Hepatocyte (in vitro differentiated cells): Measurements from ENCODE around the gene NSMCE1.
"Not testable (repeated sequence)": the region's sequence is repeated elsewhere in the genome, so short reads cannot be mapped to it uniquely, and the experiment has no call there.

Experiments used
- EZH2 ChIP-seq: fragments of 200-600 bp; sonication (generic); IDR thresholded peaks from 2 replicates; pipeline ENCODE4 v1.6.1; 2016; ENCODE audit warnings: antibody characterized with exemption, mild to moderate bottlenecking, borderline replicate concordance
- EZH2phosphoT487 ChIP-seq: fragments of 200-600 bp; sonication (generic); IDR thresholded peaks from one replicate; pipeline ENCODE4 v1.6.1; 2018; ENCODE audit warnings: antibody characterized with exemption, mild to moderate bottlenecking, low read depth, moderate library complexity; ENCODE audit not compliant: unreplicated experiment, severe bottlenecking
- TF ChIP-seq, protein P1 (sequence below): fragments of 200-600 bp; sonication (generic); IDR thresholded peaks from 2 replicates; pipeline ENCODE4 v1.5.1; 2016; ENCODE audit warnings: antibody characterized with exemption, mild to moderate bottlenecking; ENCODE audit not compliant: poor library complexity

DNA sequence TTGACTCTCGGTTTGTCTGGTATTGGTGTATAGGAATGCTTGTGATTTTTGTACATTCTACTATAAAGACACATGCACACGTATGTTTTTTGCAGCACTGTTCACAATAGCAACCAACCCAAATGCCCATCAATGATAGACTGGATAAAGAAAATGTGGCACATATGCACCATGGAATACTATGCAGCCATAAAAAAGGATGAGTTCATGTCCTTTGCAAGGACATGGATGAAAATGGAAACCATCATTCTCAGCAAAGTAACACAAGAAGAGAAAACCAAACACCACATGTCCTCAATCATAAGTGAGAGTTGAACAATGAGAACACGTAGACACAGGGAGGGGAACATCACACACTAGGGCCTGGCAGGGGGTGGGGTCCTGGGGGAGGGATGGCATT is 67.7 kb downstream of the NSMCE1 start:
- TF ChIP-seq, protein P1, sequence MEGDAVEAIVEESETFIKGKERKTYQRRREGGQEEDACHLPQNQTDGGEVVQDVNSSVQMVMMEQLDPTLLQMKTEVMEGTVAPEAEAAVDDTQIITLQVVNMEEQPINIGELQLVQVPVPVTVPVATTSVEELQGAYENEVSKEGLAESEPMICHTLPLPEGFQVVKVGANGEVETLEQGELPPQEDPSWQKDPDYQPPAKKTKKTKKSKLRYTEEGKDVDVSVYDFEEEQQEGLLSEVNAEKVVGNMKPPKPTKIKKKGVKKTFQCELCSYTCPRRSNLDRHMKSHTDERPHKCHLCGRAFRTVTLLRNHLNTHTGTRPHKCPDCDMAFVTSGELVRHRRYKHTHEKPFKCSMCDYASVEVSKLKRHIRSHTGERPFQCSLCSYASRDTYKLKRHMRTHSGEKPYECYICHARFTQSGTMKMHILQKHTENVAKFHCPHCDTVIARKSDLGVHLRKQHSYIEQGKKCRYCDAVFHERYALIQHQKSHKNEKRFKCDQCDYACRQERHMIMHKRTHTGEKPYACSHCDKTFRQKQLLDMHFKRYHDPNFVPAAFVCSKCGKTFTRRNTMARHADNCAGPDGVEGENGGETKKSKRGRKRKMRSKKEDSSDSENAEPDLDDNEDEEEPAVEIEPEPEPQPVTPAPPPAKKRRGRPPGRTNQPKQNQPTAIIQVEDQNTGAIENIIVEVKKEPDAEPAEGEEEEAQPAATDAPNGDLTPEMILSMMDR, result not testable (repeated sequence)
- TF ChIP-seq EZH2, EZH2phosphoT487: not testable (repeated sequence)
